SK-N-MC (cell line): Measurements from ENCODE around the gene CACNA1G.

Source experiments
- EZH2 ChIP-seq: fragments of 200-600 bp; sonication (generic); IDR thresholded peaks from one replicate; pipeline ENCODE4 v1.6.1; 2017; ENCODE audit warnings: antibody characterized with exemption
- FOXP2 ChIP-seq: optimal IDR thresholded peaks from 2 replicates; pipeline ENCODE3; 2011; ENCODE audit warnings: mild to moderate bottlenecking, moderate library complexity; ENCODE audit not compliant: insufficient read depth; ENCODE audit errors: extremely low read length, control extremely low read depth
- POLR2AphosphoS5 ChIP-seq: IDR thresholded peaks from 2 replicates; pipeline ENCODE4 v1.6.1; 2012; ENCODE audit warnings: mild to moderate bottlenecking, low read depth, low read length, borderline replicate concordance

- TF ChIP-seq POLR2AphosphoS5 (no peak), EZH2 (no peak), FOXP2 (no peak)
These were observed 108.5 kb downstream of the CACNA1G start for GRCh38 chr17:50668838-50669581.
